HG03159 (cell line): Measurements from ENCODE around the gene TMEM43.

Source experiments
- ATAC-seq: cut with Tn5 transposase; IDR thresholded peaks from one replicate; pipeline ENCODE4 v1.9.1; 2021; ENCODE audit warnings: mild to moderate bottlenecking, moderate library complexity; ENCODE audit not compliant: unreplicated experiment

TMEM43 gene

GRCh38 chr3:14121859-14122258, 3.0 kb upstream of the TMEM43 start:
- no peak for ATAC-seq

- ATAC-seq: no peak
Measured at GRCh38 chr3:14122301-14122700, 2.6 kb upstream of the TMEM43 start.

- ATAC-seq: no peak
Measured at GRCh38 chr3:14123308-14124222, 1.3 kb upstream of the TMEM43 start.

GRCh38 chr3:14124223-14124614, 633 bp upstream of the TMEM43 start:
- peak; percentile 28 for ATAC-seq

- ATAC-seq: peak; percentile 32
Measured at GRCh38 chr3:14125193-14126016, 553 bp downstream of the TMEM43 start.

- ATAC-seq: no peak
Measured at GRCh38 chr3:14126017-14126886, 1.4 kb downstream of the TMEM43 start.

GRCh38 chr3:14126887-14127505, 2.1 kb downstream of the TMEM43 start:
- ATAC-seq: no peak

- no peak for ATAC-seq
Measured at GRCh38 chr3:14127516-14128161, 2.8 kb downstream of the TMEM43 start.

GRCh38 chr3:14128724-14129123, 3.9 kb downstream of the TMEM43 start:
- no peak for ATAC-seq

- no peak for ATAC-seq
Measured at GRCh38 chr3:14129296-14129695, 4.4 kb downstream of the TMEM43 start.

- no peak for ATAC-seq
Measured at GRCh38 chr3:14130230-14130629, 5.4 kb downstream of the TMEM43 start.

- ATAC-seq: no peak
Measured at GRCh38 chr3:14130707-14131106, 5.9 kb downstream of the TMEM43 start.

- no peak for ATAC-seq
Measured at GRCh38 chr3:14131134-14131533, 6.3 kb downstream of the TMEM43 start.

GRCh38 chr3:14132120-14132519, 7.3 kb downstream of the TMEM43 start:
- no peak for ATAC-seq

- no peak for ATAC-seq
Measured at GRCh38 chr3:14132689-14133088, 7.8 kb downstream of the TMEM43 start.

GRCh38 chr3:14133188-14133800, 8.4 kb downstream of the TMEM43 start:
- no peak for ATAC-seq

- ATAC-seq: no peak
Measured at GRCh38 chr3:14133876-14134275, 9.0 kb downstream of the TMEM43 start.

- no peak for ATAC-seq
Measured at GRCh38 chr3:14134291-14134690, 9.4 kb downstream of the TMEM43 start.

- ATAC-seq: no peak
Measured at GRCh38 chr3:14135581-14135980, 10.7 kb downstream of the TMEM43 start.

- ATAC-seq: no peak
Measured at GRCh38 chr3:14137004-14137403, 12.2 kb downstream of the TMEM43 start.
